GM21528 (cell line): Measurements from ENCODE around the gene JAK3.
"Not testable (repeated sequence)": the region's sequence is repeated elsewhere in the genome, so short reads cannot be mapped to it uniquely, and the experiment has no call there.

Experiments used
- ATAC-seq: cut with Tn5 transposase; IDR thresholded peaks from one replicate; pipeline ENCODE4 v1.9.1; 2021; ENCODE audit warnings: mild to moderate bottlenecking, moderate library complexity; ENCODE audit not compliant: unreplicated experiment, low FRiP score

The JAK3 gene

DNA sequence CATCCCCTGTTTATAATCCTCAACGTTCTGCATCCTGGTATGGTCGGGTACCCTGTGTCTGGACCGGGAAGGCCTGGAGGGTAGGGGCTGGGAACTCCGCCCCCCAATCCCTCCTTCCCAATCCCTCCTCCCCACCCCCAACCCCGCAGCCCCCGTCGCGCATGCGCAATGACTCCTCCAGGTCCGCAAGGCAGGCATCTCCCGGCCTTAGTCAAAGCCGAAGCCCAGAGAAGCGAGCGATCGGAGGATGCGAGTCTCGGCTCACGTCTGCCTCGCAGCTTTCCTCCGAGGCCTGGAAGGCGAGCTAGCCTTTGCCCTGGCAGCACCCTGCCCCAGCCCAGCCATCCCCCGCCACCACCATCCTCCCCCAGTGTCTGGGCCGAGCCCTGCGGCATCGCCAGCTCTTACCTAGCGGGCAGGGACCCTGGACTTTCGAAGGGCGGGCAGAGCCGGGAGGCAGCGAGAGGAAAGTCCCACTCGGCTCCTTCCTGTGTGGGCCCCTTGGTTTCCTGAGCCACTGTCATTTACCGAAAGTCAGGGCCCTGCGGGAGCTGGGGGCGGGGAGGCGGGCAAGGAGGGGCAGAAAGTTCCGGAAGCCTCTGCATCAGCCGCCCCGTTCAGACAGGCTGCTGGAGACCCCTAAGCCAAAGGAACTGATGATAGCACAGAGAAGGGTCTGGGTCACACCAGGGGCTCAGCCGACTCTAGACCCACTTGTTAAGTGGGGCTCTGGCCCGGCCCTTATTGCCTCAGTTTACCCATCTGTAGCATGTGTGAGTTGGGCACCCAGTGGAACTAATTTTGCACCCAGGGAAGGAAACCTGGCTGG is at the start of gene JAK3:
TSS of gene JAK3 (minus strand) at position 445 of the 829 bp plus-strand sequence. CDS start 3,565 bp downstream, outside the sequence.
- ATAC-seq = peak; percentile 52

DNA sequence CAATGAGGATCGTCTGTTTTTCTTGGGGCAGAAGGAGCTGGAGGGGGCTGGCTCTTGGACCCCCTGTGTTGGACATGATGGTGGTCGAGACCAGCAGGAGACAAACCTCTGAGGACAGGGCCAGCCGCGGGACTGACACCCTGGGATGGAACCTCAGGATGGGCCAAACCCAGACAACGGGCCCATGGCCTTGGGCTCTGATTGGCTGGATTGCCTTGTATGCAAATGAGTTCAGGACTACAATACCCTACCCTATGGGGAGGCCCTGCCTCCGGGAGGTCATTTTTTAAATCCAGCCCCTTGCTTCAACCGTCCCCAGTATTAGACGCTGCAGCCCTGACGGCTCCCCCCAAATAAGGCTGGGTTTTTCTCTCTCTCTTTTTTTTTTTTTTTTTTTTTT is 46.0 kb upstream of the JAK3 start:
- no peak for ATAC-seq

DNA sequence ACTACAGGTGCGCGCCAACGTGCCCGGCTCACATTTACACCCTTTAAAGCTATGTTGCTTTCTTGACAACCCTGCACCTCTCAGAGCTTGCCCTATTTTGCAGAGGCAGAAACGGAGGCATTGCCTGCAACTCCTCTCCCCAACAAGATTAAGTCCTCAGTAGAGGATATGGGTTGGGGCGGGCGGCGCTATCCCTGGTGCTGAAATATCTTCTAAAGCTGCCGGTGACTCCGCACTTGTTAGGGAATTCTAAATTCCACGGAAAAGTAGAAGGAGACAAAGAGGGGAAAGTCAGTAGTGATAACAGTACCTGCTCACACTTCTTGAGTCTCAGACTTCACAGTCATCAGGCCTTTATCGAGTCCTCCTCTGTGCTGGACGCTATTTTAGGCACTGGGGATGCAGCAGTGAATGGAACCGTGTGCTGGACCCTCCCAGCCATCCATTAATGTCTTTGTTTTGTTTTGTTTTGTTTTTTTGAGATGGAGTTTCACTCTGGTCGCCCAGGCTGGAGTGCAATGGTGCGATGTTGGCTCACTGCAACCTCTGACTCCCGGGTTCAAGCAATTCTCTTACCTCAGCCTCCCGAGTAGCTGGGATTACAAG is 41.9 kb upstream of the JAK3 start:
- ATAC-seq = no peak

DNA sequence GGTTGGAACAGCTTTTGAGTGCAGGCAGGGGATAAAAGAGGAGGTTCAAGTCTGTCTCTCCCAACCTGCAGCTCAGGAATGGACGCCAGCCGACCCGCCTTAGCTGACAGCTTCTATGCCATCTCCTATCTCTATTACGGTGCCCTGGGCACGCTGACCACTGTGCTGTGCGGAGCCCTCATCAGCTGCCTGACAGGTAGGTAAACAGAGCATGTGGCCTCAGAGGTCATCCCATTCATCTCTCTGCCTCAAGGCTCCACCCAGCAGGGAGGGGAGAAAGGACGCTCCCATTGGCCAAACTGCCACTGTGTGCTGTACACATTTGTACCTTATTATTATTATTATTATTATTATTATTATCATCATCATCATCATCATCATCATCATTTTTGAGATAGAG is 40.5 kb upstream of the JAK3 start:
- ATAC-seq = no peak

DNA sequence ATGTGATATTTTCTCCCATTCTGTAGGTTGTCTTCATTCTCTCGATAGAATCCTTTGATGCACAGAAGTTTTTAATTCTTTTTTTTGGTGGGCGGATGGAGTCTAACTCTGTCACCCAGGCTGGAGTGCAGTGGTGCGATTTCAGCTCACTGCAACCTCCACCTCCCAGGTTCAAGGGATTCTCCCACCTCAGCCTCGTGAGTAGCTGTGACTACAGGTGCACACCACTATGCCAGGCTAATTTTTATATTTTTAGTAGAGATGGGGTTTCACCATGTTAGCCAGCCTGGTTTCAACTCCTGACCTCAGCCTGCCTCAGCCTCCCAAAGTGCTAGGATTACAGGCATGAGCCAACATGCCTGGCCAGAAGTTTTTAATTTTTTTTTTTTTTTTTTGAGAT is 39.4 kb upstream of the JAK3 start:
- not testable (repeated sequence) for ATAC-seq

DNA sequence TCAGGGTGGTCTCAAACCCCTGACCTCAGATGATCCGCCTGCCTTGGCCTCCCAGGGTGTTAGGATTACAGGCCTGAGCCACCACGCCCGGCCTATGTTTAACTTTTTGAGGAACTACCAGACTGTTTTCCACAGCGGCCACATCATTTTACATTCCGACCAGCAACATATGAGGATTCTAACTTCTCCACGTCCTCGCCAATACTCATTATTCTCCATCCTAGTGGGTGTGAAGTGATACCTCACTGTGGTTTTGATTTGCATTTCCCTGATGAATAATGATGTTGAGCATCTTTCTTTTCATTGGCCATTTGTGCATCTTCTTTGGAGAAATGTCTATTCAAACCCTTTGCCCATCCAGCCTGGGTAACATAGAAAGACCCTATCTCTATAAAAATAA is 38.7 kb upstream of the JAK3 start:
- no peak for ATAC-seq

DNA sequence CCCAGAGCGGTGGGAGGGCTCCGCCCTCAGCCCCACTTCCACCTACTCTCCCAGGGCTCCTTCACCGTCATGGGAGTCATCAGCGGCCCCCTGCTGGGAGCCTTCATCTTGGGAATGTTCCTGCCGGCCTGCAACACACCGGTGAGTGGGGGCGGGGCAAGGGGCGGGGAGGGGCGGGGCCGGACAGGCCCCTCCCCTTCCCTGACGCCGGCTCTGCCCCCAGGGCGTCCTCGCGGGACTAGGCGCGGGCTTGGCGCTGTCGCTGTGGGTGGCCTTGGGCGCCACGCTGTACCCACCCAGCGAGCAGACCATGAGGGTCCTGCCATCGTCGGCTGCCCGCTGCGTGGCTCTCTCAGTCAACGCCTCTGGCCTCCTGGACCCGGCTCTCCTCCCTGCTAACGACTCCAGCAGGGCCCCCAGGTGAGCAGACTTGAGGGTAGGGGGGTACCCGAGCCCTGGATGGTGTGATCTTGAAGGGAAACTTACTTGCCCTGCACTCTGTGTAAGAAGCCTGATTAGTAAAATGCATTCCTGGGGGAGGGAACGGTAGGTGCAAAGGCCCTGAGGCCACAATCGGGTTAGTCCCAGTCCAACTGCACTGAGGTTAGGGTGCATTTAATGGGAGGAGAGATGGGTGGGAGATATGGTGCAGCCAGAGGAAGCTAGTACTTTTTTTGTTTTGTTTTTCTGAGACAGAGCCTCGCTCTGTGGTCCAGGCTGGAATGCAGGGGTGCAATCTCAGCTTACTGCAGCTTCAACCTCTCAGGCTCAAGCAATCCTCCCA is 36.0 kb upstream of the JAK3 start:
- ATAC-seq = no peak

DNA sequence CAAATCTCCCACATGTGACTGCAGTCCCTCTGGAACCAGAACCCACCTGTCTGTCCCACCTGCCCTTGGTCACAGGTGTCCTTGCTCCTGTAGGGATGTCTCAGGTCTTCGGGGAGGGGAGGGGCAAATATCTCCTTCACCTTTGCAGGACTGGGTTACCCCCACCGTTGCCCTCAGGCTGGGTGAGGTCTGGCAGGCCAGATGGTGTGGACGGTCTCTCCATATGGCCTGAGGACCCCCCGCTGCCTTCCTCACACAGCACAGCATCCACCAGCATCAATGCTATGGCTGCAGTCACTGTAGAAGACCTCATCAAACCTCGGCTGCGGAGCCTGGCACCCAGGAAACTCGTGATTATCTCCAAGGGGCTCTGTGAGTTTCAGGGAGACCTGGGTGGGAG is 33.9 kb upstream of the JAK3 start:
- no peak for ATAC-seq

DNA sequence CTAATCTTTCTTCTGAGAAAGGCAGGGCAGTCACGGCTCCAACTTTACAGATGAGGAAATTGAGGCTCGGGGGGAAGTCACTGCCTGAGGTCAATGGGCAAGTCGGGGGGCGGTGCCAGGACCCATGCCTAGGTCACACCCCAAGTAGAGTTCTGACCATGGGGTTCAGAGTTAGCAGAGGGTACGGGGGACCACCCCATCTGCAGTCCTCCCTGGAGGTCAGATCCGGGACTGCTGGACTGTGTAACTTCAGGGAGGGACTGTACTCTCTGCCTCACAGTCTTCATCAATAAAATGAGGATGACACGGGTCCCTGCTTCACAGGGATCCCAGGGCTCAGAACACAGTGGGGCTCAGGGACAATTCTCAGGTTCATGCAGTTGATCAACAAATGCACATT is 31.7 kb upstream of the JAK3 start:
- ATAC-seq = no peak

DNA sequence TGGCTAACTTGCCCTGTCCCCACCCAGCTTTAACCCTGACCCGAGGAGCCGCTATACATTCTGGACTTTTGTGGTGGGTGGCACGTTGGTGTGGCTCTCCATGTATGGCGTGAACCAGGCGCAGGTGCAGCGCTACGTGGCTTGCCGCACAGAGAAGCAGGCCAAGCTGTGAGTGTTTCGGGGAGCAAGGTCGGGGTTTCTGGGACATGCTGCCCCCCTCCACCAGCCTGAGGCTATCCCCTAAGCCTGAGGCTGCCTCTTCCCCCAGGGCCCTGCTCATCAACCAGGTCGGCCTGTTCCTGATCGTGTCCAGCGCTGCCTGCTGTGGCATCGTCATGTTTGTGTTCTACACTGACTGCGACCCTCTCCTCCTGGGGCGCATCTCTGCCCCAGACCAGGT is 29.9 kb upstream of the JAK3 start:
- ATAC-seq = no peak

DNA sequence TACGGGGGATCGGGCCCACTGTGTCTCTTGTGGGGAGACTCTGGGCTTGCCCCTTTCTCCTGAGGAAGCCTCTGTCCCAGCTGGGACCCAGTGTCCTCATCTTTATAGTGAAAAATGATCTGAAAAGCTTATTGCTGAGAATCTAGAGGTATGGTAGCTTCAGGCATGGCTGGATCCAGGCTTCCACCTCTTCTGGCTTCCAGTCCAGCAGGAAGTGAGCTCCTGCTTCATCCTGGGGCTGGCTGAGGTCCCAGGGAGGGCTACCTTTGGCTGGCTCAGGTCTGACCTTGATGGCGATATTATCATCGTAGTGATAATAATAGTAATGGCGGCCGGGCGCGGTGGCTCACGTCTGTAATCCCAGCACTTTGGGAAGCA is 27.0 kb upstream of the JAK3 start:
- ATAC-seq = no peak

DNA sequence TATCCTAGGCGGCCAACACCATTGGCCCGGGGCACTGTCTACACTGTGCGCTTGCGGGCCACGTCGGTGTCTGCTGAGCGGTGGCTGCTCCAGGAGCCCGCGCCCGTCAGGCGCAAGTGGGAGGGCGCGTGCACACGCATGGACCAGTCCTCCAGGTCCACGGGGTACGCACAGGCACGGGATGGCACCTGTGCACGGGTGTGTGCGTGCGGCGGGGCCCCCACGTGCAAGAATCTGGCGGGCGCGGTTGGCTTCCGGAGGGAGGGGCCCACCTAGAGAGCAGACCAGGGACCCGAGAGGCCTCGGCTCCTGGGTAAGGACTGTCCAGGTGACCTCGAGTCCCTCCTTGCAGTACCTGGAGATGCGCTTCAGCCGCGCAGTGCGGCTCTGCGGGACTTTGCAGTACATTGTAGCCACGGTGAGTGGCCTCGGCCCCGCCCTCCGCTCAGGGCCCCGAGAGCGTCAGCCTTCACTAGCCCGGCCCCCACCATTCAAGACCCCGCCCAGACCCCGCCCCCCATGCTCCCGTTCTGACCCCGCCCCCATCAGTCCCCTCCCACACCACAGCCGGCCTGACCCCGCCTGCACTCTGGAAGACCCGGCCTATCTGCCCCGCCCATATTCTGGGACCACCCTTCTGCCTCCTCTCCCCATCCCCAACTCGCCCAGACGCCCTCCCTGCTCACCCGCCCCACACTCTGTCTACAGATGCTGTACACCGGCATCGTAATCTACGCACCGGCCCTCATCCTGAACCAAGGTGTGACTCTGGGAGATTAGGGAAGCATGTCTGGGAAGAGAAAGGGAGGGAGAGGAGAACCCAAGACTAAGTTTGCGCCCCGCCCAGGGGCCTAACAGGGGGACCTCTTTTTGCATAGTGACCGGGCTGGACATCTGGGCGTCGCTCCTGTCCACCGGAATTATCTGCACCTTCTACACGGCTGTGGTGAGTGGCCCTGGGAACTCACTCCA is 26.3 kb upstream of the JAK3 start:
- ATAC-seq = no peak

DNA sequence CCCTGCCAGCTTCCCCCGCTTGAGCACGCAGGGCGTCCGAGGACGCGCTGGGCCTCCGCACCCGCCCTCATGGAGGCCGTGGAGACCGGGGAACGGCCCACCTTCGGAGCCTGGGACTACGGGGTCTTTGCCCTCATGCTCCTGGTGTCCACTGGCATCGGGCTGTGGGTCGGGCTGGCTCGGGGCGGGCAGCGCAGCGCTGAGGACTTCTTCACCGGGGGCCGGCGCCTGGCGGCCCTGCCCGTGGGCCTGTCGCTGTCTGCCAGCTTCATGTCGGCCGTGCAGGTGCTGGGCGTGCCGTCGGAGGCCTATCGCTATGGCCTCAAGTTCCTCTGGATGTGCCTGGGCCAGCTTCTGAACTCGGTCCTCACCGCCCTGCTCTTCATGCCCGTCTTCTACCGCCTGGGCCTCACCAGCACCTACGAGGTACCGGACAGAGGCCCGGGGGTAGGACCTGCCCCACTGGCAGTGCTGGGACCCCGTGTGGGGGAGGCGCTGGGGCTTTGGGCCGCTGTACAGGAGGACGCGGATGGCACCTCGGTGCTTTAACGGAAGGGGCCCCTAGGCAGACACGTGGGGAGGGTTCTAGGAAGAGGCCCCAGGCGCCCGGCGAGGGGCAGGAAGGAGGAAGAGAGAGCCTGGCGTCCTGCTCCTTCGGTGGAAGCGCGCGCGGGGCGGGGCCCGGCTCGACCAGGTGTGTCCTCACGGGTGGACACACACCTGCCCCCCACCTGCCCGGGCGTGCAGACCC is 24.6 kb upstream of the JAK3 start:
- no peak for ATAC-seq

DNA sequence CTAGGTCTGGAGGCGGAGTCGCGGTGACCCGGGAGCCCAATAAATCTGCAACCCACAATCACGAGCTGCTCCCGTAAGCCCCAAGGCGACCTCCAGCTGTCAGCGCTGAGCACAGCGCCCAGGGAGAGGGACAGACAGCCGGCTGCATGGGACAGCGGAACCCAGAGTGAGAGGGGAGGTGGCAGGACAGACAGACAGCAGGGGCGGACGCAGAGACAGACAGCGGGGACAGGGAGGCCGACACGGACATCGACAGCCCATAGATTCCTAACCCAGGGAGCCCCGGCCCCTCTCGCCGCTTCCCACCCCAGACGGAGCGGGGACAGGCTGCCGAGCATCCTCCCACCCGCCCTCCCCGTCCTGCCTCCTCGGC is 24.1 kb upstream of the JAK3 start, which contains the start of gene SLC5A5:
TSS of gene SLC5A5 (plus strand) at position 68 of the 373 bp plus-strand sequence. CDS start 375 bp downstream, outside the sequence.
- no peak for ATAC-seq

DNA sequence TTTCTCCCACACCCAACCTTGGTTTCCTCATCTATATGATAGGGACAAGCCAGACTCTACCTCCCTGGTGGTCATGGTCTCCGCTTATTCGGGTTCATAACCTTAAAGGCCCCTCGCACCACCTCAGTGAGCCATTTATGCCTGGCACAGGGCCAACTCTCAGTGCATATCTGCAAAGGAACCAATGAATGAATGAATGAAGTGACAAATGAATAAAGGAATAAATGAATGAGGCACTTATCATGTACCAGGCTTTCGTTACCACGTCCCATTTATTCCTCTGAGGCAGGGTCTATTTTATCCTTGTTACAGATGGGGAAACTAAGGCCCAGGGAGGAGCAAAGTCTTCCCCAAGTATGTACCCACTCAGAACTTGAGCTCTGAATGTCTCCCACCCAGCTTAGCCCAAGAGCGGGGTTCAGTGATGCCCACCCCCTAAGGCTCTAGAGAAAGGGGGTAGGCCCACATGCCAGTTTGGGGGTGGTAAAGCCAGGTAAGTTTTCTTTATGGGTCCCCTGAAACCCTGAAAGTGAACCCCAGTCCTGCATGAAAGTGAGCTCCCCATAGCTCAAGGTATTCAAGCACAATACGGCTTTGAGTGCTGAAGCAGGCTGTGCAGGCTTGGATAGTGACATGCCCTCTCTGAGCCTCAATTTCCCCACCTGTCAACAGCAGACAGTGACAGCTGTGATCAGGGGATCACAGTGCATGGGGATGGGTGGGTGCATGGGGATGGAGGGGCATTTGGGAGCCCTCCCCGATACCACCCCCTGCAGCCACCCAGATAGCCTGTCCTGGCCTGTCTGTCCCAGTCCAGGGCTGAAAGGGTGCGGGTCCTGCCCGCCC is 23.5 kb upstream of the JAK3 start:
- ATAC-seq = no peak

DNA sequence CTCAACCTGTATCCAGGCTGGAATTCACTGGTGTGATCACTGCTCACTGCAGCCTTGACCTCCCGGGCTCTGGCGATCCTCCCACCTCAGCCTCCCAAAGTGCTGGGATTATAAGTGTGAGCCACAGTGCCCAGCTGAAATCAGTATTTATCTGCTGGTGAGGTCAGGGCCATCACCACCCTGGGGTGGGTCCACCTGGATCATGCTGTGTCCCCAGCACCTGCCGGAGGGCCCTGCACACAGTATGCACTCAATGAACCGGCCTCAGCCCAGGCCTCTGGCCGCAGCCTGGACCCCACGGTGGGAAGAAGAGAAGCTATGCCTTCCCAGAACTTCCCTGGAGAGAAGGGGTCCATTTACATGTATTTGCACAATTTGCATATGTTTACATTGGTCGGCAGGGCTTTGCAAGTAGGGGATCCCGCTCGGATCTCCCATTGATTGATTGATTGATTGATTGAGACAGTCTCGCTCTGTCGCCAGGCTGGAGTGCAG is 21.4 kb upstream of the JAK3 start:
- ATAC-seq = no peak

DNA sequence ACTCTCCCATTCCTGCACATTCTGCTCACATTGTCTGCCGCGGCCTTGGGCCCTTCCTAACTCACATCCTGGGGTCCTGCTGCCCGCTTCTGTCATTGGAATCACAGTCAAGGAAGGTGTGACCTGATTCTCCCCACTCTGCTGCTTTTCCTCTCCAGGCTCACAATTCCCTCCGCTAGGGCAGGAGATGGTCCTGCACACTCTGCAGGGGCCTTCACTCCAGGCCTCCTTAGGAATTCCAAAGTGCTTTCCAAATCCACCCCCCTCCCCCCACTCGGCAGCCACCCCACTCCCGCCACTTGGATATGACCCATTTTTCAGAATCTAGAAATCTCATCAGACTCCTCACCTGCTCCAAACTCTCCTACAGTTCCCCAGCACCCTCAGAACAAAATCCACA is 20.9 kb upstream of the JAK3 start:
- ATAC-seq = no peak

DNA sequence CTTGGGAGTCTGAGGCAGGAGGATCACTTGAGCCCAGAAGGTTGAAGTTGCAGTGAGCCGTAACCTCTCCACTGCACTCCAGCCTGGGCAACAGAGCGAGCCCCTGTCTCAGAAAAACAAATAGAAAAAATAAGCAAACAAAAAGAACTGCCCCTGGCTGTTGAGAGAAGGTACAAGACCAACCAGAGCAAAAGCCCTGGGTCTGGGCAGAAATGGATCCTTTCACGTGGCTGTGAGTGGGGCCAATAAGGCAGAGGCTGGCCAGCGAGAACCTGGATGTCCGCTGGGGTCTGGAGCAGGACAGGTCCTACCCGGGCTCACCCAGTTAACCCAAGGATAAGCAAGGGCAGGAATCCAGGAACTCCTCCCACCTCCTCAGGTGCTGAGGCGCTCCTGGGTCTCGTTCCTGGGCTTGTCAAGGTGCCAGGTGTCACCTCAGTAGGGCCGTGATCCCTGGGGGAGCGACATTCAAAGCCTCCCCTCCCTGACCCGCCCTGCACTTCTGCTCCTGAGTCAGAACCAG is 19.2 kb upstream of the JAK3 start:
- no peak for ATAC-seq
